MM.1S (cell line): ENCODE data around the gene ITGB2.
"Not testable (repeated sequence)": the region's sequence is repeated elsewhere in the genome, so short reads cannot be mapped to it uniquely, and the experiment has no call there.

Experiments used
- DNase-seq: peaks from one replicate; pipeline ENCODE4 v3.0.0-alpha.2; 2015
- H2AFZ ChIP-seq: fragments of 300-600 bp; sonication (generic); 2 replicates; pipeline ENCODE4 v1.6.0; 2016; ENCODE audit warnings: antibody characterized with exemption, low read length
- H3F3A ChIP-seq: fragments of 300-600 bp; sonication (generic); 2 replicates; pipeline ENCODE4 v1.6.1; 2016; ENCODE audit warnings: mild to moderate bottlenecking, antibody characterized with exemption, low read length, moderate library complexity, mixed read lengths; ENCODE audit not compliant: insufficient read depth
- H3K27ac ChIP-seq: fragments of 300-600 bp; sonication (generic); 2 replicates; pipeline ENCODE4 v1.5.1; 2016; ENCODE audit warnings: mild to moderate bottlenecking, low read length
- H3K27me3 ChIP-seq: fragments of 300-600 bp; sonication (generic); replicated peaks from 2 replicates; pipeline ENCODE4 v1.6.0; 2016; ENCODE audit warnings: low read length; ENCODE audit not compliant: insufficient read depth
- H3K36me3 ChIP-seq: fragments of 300-600 bp; sonication (generic); replicated peaks from 2 replicates; pipeline ENCODE4 v1.6.1; 2016; ENCODE audit warnings: mild to moderate bottlenecking, low read length, mixed read lengths; ENCODE audit not compliant: insufficient read depth
- H3K4me1 ChIP-seq: fragments of 300-600 bp; sonication (generic); 2 replicates; pipeline ENCODE4 v1.6.1; 2016; ENCODE audit warnings: low read length, mixed read lengths
- H3K4me2 ChIP-seq: fragments of 300-600 bp; sonication (generic); 2 replicates; pipeline ENCODE4 v1.6.0; 2016; ENCODE audit warnings: low read depth, low read length
- H3K4me3 ChIP-seq: fragments of 300-600 bp; sonication (generic); 2 replicates; pipeline ENCODE4 v1.5.1; 2016; ENCODE audit warnings: low read length, mixed read lengths
- H3K79me2 ChIP-seq: fragments of 300-600 bp; sonication (generic); 2 replicates; pipeline ENCODE4 v1.6.1; 2016; ENCODE audit warnings: mixed run types, low read length, mixed read lengths
- H3K9ac ChIP-seq: fragments of 300-600 bp; sonication (generic); 2 replicates; pipeline ENCODE4 v1.6.1; 2016; ENCODE audit warnings: low read length, mixed read lengths
- H3K9me2 ChIP-seq: fragments of 300-600 bp; sonication (generic); replicated peaks from 2 replicates; pipeline ENCODE4 v1.6.1; 2016; ENCODE audit warnings: mild to moderate bottlenecking, low read length, mixed read lengths; ENCODE audit not compliant: insufficient read depth
- H3K9me3 ChIP-seq: fragments of 300-600 bp; sonication (generic); replicated peaks from 2 replicates; pipeline ENCODE4 v1.6.1; 2016; ENCODE audit warnings: mild to moderate bottlenecking, low read length, mixed read lengths; ENCODE audit not compliant: insufficient read depth
- H4K20me1 ChIP-seq: fragments of 300-600 bp; sonication (generic); 2 replicates; pipeline ENCODE4 v1.6.1; 2016; ENCODE audit warnings: mild to moderate bottlenecking, low read length, moderate library complexity, mixed read lengths; ENCODE audit not compliant: insufficient read depth
- CTCF ChIP-seq: fragments of 300-600 bp; sonication (generic); IDR thresholded peaks from 2 replicates; pipeline ENCODE4 v1.5.1; 2016; ENCODE audit warnings: antibody characterized with exemption, low read length, mixed read lengths
- EZH2 ChIP-seq: fragments of 300-600 bp; sonication (generic); optimal IDR thresholded peaks from 2 replicates; pipeline ENCODE3; 2017; ENCODE audit warnings: low read depth, mild to moderate bottlenecking, antibody characterized with exemption, low read length, mixed read lengths
- EZH2phosphoT487 ChIP-seq: fragments of 300-600 bp; sonication (generic); IDR thresholded peaks from 2 replicates; pipeline ENCODE4 v1.6.1; 2018; ENCODE audit warnings: antibody characterized with exemption, low read length

Gene ITGB2

GRCh38 chr21:44883250-44883649 lies 37.4 kb downstream of the ITGB2 start:
- Histone ChIP-seq H3K4me1 (no peaks in the 10 kb centered on the region), H3F3A (no peaks in the 10 kb centered on the region), H3K4me3 (no peak overlapping the region), H3K36me3 (no peaks in the 10 kb centered on the region), H3K27me3 (peaks cover 93% of the 10 kb centered on the region), H3K27ac (no peak overlapping the region), H2AFZ (no peak overlapping the region), H3K9ac (no peak overlapping the region), H3K9me3 (no peaks in the 10 kb centered on the region), H4K20me1 (no peaks in the 10 kb centered on the region), H3K9me2 (no peaks in the 10 kb centered on the region), H3K4me2 (no peak overlapping the region), H3K79me2 (no peaks in the 10 kb centered on the region)
- DNase-seq = no peak
- TF ChIP-seq EZH2 (no peak), EZH2phosphoT487 (no peak), CTCF (no peak)

GRCh38 chr21:44881198-44881872 lies 39.4 kb downstream of the ITGB2 start:
- Histone ChIP-seq H3K9me2 (no peaks in the 10 kb centered on the region), H3K9ac (no peak overlapping the region), H3K79me2 (no peaks in the 10 kb centered on the region), H3K9me3 (no peaks in the 10 kb centered on the region), H4K20me1 (no peaks in the 10 kb centered on the region), H3K27me3 (peaks cover 84% of the 10 kb centered on the region), H3F3A (no peaks in the 10 kb centered on the region), H2AFZ (no peak overlapping the region), H3K4me1 (no peaks in the 10 kb centered on the region), H3K4me3 (no peak overlapping the region), H3K36me3 (no peaks in the 10 kb centered on the region), H3K4me2 (no peak overlapping the region), H3K27ac (no peak overlapping the region)
- TF ChIP-seq EZH2phosphoT487 (no peak), CTCF (no peak), EZH2 (no peak)
- no peak for DNase-seq

- no peak for TF ChIP-seq EZH2phosphoT487
- TF ChIP-seq EZH2 = no peak
- no peak for TF ChIP-seq CTCF
- H2AFZ ChIP-seq = no peak overlapping the region
- no peak overlapping the region for H3K27ac ChIP-seq
- H3K4me1 ChIP-seq = peaks cover 3% of the 10 kb centered on the region; the same call in 1 of the 2 replicates
- peaks cover 3% of the 10 kb centered on the region for H3F3A ChIP-seq
- H3K79me2 ChIP-seq = no peaks in the 10 kb centered on the region
- H3K4me2 ChIP-seq = no peak overlapping the region
- no peaks in the 10 kb centered on the region for H4K20me1 ChIP-seq
- H3K9me2 ChIP-seq = no peaks in the 10 kb centered on the region
- no peak overlapping the region for H3K4me3 ChIP-seq
- H3K9me3 ChIP-seq = no peaks in the 10 kb centered on the region
- H3K27me3 ChIP-seq = peaks cover 77% of the 10 kb centered on the region
- H3K36me3 ChIP-seq = no peaks in the 10 kb centered on the region
- no peak overlapping the region for H3K9ac ChIP-seq
- no peak for DNase-seq
Measured at GRCh38 chr21:44880405-44881197, 40.1 kb downstream of the ITGB2 start.

GRCh38 chr21:44879238-44879637 lies 41.5 kb downstream of the ITGB2 start:
- H3K27me3 ChIP-seq = peaks cover 67% of the 10 kb centered on the region
- H3K9me2 ChIP-seq, H3K9ac ChIP-seq, H3K4me2 ChIP-seq, H3K4me3 ChIP-seq, H3K79me2 ChIP-seq, H3K36me3 ChIP-seq, H4K20me1 ChIP-seq, H3K27ac ChIP-seq, H3K9me3 ChIP-seq, DNase-seq, H2AFZ ChIP-seq: not testable (repeated sequence)
- peaks cover 16% of the 10 kb centered on the region for H3K4me1 ChIP-seq
- peaks cover 17% of the 10 kb centered on the region for H3F3A ChIP-seq
